Measurements from ENCODE around the gene FAM76B. TPM values are rescaled to one million over a fixed set of nuclear protein-coding genes. Genes with fewer than 3 reads are reported as not detected.

Gene FAM76B
- total RNA-seq, 1 experiment from 2014 or later, result 32.6 TPM

- Histone ChIP-seq H3K27me3 (replicated peaks; ENCODE audit: insufficient read depth, low read depth, low read length, poor library complexity) (no peaks in the 10 kb centered on the region), H3K36me3 (ENCODE audit: insufficient read depth, low read length, poor library complexity, severe bottlenecking) (no peaks in the 10 kb centered on the region)
- POLR2A ChIA-PET (ENCODE audit: low non-redundant PET), result no interaction called here
Observed at GRCh38 chr11:95760941-95761340, 28.6 kb downstream of the FAM76B start.

DNA sequence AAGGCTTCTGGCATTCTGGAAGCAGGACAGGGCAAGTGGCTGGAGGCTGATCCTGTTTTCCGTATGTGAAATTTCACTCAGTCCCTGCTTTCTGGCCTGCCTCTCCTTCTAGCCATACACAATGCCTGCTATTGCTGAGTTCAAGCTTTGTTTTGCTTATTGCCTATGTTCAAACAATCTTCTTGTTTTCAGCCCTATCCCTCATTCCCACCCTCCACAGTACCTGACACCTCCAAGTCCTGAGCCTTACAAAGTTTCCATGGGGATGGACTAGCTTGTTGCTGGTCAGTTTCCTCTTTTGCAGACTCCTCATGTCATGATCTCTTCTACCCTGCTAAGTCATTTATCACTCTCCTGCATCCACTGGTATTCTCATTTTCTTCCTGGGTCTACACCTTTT, 38.1 kb downstream of the FAM76B start:
- ChIA-PET POLR2A (ENCODE audit: low non-redundant PET) (no interaction called here), CTCF (no interaction called here)

More at GRCh38 chr11:95760941-95761340, 28.6 kb downstream of the FAM76B start:
- intact Hi-C loops (cut with micrococcal nuclease; ENCODE audit: unreplicated experiment), result loop anchor here (5.0 to 10.0 kb wide), 2 partner anchors 794 to 1136 kb away; no protein-coding TSS in a partner anchor
- TF ChIP-seq CTCF (conservative IDR thresholded peaks at IDR 0.05; ENCODE audit: low read depth, low read length), result no peak
- no peak for TF ChIP-seq EZH2 (IDR thresholded peaks at IDR 0.05; ENCODE audit: borderline replicate concordance, low read depth, low read length, poor library complexity, severe bottlenecking)
- no peak for DNase-seq (ENCODE audit: low spot score)
- no TSS peak for BruUV-seq (replicated peaks)
- no peaks in the 10 kb centered on the region for H3K9me3 ChIP-seq (ENCODE audit: low read depth, low read length, poor library complexity, severe bottlenecking)
- no peak overlapping the region for H3K27ac ChIP-seq (ENCODE audit: low read depth, low read length, poor library complexity, severe bottlenecking)
- no peak overlapping the region for H3K4me3 ChIP-seq (ENCODE audit: low read depth, low read length, poor library complexity, severe bottlenecking)
- CTCF ChIA-PET, result no interaction called here
- no peaks in the 10 kb centered on the region for H3K4me1 ChIP-seq (ENCODE audit: insufficient read depth, low read length, poor library complexity, severe bottlenecking)

DNA sequence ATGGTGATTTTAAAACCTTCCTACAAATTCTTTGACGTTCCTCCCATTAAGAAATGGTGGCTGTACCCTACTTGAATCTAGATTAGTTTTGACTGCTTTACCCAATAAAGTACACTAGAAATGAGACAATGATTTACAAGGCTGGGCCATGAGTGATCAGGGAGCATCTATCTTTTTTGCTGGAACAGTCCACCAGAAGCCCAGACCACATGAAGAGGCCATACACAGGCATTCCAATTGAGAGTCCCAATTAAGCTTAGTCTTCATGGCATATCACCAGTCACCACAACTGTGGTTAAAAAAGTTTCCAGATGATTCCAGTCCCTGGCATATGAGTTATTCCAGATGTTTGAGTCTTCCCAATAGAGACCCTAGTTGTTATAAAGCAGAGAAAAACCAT, 39.5 kb downstream of the FAM76B start:
- no peaks in the 10 kb centered on the region for H3K9me3 ChIP-seq (ENCODE audit: low read depth, low read length, poor library complexity, severe bottlenecking)
- intact Hi-C loops (cut with micrococcal nuclease; ENCODE audit: unreplicated experiment), result no loop called here

More for the DNA sequence above, 38.1 kb downstream of the FAM76B start:
- no peak for TF ChIP-seq CTCF (conservative IDR thresholded peaks at IDR 0.05; ENCODE audit: low read depth, low read length)
- no peak for TF ChIP-seq EZH2 (IDR thresholded peaks at IDR 0.05; ENCODE audit: borderline replicate concordance, low read depth, low read length, poor library complexity, severe bottlenecking)
- no peak for DNase-seq (ENCODE audit: low spot score)
- no peaks in the 10 kb centered on the region for H3K9me3 ChIP-seq (ENCODE audit: low read depth, low read length, poor library complexity, severe bottlenecking)
- intact Hi-C loops (cut with micrococcal nuclease; ENCODE audit: unreplicated experiment), result no loop called here
- H3K27ac ChIP-seq (ENCODE audit: low read depth, low read length, poor library complexity, severe bottlenecking), result no peak overlapping the region
- H3K4me3 ChIP-seq (ENCODE audit: low read depth, low read length, poor library complexity, severe bottlenecking), result no peak overlapping the region
- H3K4me1 ChIP-seq (ENCODE audit: insufficient read depth, low read length, poor library complexity, severe bottlenecking), result no peaks in the 10 kb centered on the region
- no peaks in the 10 kb centered on the region for H3K36me3 ChIP-seq (ENCODE audit: insufficient read depth, low read length, poor library complexity, severe bottlenecking)
- H3K27me3 ChIP-seq (replicated peaks; ENCODE audit: insufficient read depth, low read depth, low read length, poor library complexity), result peaks cover 6% of the 10 kb centered on the region
- no TSS peak for BruUV-seq (replicated peaks)

More for the DNA sequence above, 39.5 kb downstream of the FAM76B start:
- CTCF ChIA-PET, result no interaction called here
- no TSS peak for BruUV-seq (replicated peaks)
- Histone ChIP-seq H3K4me3 (ENCODE audit: low read depth, low read length, poor library complexity, severe bottlenecking) (no peak overlapping the region), H3K27ac (ENCODE audit: low read depth, low read length, poor library complexity, severe bottlenecking) (no peak overlapping the region), H3K27me3 (replicated peaks; ENCODE audit: insufficient read depth, low read depth, low read length, poor library complexity) (peaks cover 6% of the 10 kb centered on the region), H3K36me3 (ENCODE audit: insufficient read depth, low read length, poor library complexity, severe bottlenecking) (no peaks in the 10 kb centered on the region), H3K4me1 (ENCODE audit: insufficient read depth, low read length, poor library complexity, severe bottlenecking) (no peaks in the 10 kb centered on the region)
- no peak for DNase-seq (ENCODE audit: low spot score)
- POLR2A ChIA-PET (ENCODE audit: low non-redundant PET), result no interaction called here
- TF ChIP-seq CTCF (conservative IDR thresholded peaks at IDR 0.05; ENCODE audit: low read depth, low read length) (no peak), EZH2 (IDR thresholded peaks at IDR 0.05; ENCODE audit: borderline replicate concordance, low read depth, low read length, poor library complexity, severe bottlenecking) (no peak)

Data from A673 (cell line).